ENCODE results near the gene OCSTAMP.

DNA sequence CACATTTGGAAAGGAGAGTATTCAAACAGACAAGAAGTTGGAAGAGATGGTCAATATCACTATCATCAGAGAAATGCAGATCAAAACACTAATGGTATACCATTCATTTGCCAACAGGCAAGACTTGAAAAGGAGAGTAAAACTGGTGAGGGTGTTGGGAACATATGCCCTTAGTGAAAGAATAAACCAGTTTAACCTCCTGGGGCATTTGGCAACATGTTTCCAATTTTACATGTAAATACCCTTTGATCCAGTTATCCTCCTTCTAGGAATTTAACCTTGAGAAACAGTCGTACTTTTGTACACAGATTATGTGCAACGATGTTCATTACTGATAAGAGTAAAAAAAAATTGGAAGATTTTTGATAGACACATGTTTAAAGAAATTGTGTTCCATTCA, 34.1 kb upstream of the OCSTAMP start:
- TF ChIP-seq POLR2A (IDR thresholded peaks at IDR 0.05; ENCODE audit: low read length), result no peak
- no peak for TF ChIP-seq GATA1 (IDR thresholded peaks at IDR 0.05; ENCODE audit: low read depth, low read length)
